Measurements from ENCODE around the gene PIF1. TPM values are rescaled to one million over a fixed set of nuclear protein-coding genes. Genes with fewer than 3 reads are reported as not detected.

The PIF1 gene
- total RNA-seq, 1 experiment from 2014 or later: 34.9 TPM

DNA sequence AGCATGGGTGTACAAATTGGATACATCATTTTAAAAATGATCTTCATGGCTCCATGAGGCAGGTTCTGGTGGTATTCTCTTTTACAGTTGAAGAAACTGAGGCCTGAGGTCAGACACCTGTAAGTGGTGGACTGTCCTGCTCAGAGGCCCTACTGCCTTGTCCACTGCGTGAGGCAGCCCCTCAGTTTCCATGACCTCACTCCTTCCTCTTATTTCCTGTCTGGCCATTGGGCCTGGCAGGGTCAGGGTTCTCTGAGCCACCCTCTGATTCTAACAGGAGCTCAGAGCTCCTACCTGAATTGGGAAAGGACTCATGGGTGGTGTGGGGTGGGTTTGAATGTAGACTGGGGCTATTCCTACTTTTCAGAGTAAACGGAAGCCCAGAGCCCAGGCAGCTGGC, 33.8 kb upstream of the PIF1 start (continued):
- TF ChIP-seq TCF7L2 (IDR thresholded peaks at IDR 0.05; ENCODE audit: borderline replicate concordance, extremely low read depth, insufficient read depth, insufficient read length) (no peak), FOSL1 (IDR thresholded peaks at IDR 0.05; ENCODE audit: low read depth) (no peak), SP1 (IDR thresholded peaks at IDR 0.05; ENCODE audit: low read depth) (no peak), EZH2 (IDR thresholded peaks at IDR 0.05) (no peak)

DNA sequence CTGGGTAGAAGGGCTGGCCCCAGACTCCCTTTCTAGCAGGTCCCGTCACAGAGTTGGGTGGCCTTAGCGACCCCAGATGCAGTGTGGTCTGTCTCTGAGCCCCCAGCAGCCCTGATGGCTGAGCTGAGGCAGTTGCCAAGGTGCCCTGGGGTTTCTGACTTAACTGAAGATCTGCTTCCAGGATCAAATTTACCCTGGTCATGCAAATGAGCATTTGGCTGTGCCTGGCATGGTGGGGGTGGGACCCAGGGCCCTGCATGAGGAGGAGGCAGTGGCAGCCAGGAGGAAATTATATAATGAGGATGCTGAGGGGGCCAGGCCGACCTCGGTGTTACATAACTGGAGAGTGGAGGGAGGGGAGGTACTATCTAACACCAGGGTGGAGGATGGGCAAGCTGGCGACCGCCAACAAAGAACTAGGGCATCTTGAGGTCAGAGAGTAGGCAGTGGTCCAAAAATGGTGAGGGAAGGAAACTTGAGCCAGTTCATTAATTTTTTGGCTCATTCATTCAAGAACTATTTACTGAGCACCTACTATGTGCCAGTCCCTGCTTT, 32.7 kb upstream of the PIF1 start:
- TF ChIP-seq RAD21 (IDR thresholded peaks at IDR 0.05; ENCODE audit: low read depth) (no peak), ZNF274 (IDR thresholded peaks at IDR 0.05; ENCODE audit: low read depth, low read length) (no peak), FOSL1 (IDR thresholded peaks at IDR 0.05; ENCODE audit: low read depth) (no peak), POLR2A (IDR thresholded peaks at IDR 0.05; ENCODE audit: borderline replicate concordance, extremely low read depth, insufficient read depth, insufficient read length) (no peak), SP1 (IDR thresholded peaks at IDR 0.05; ENCODE audit: low read depth) (no peak)
- POLR2A ChIA-PET: no interaction called here
- ATAC-seq (no peak), DNase-seq (ENCODE audit: low read depth, low spot score) (no peak)
- no peak overlapping the region for H3K4me2 ChIP-seq (ENCODE audit: low read length)
- no peak overlapping the region for H3K27ac ChIP-seq (ENCODE audit: low read depth, low read length)
- CTCF ChIA-PET: no interaction called here
- no peaks in the 10 kb centered on the region for H3K9me2 ChIP-seq (ENCODE audit: insufficient read depth)
- BruUV-seq (replicated peaks): no TSS peak
- peaks cover 4 to 7% of the 10 kb centered on the region in 2 experiments; a peak in 3 of 4 replicates for H3K36me3 ChIP-seq (ENCODE audit: control insufficient read depth in 1 of 2, insufficient read depth in 2 of 2, low read length in 2 of 2)
- H3K4me1 ChIP-seq (ENCODE audit: control insufficient read depth in 1 of 2, insufficient read depth in 2 of 2, low read length in 2 of 2): peaks cover 0 to 7% of the 10 kb centered on the region in 2 experiments; a peak in 1 of 4 replicates
- no peaks in the 10 kb centered on the region for H3K9me3 ChIP-seq (ENCODE audit: control insufficient read depth in 1 of 2, insufficient read depth in 1 of 2, low read depth in 1 of 2, low read length in 2 of 2)
- no peaks in the 10 kb centered on the region for H3K79me2 ChIP-seq (ENCODE audit: insufficient read depth, low read length)
- intact Hi-C loops (cut with micrococcal nuclease): no loop called here
- no peaks in the 10 kb centered on the region for H4K20me1 ChIP-seq (ENCODE audit: insufficient read depth)
- no peaks in the 10 kb centered on the region for H3K27me3 ChIP-seq (ENCODE audit: insufficient read depth, low read length)
- H3K9ac ChIP-seq (ENCODE audit: low read length): no peak overlapping the region
- H3K4me3 ChIP-seq (replicated peaks in 1 of 2; ENCODE audit: low read depth in 1 of 2, low read length in 2 of 2): no peak overlapping the region
- RAD21 ChIA-PET (ENCODE audit: low non-redundant PET in 1 of 2, low total read pairs in 2 of 2, uncharacterized antibody in 2 of 2, unreplicated experiment in 2 of 2): no interaction called here
- H2AFZ ChIP-seq (ENCODE audit: low read depth, low read length, poor library complexity, severe bottlenecking): no peak overlapping the region

DNA sequence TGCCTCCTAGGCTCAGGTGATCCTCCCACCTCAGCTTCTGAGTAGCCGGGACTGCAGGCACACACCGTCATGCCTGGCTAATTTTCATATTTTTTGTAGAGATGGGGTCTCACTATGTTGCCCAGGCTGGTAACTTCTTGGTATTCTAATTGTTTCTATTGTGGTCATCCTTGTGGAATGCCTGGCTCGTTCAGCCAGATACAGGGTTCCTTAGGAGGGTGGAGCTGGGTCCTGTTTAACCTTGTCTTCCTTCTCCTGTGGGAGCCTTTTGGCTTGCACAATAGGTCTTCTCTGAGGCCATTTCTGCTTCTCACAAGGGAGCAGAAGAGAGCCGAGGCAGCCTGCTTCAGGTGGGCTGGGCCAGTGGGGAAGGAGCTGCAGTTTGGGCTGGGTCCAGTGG, 32.0 kb upstream of the PIF1 start:
- intact Hi-C loops (cut with micrococcal nuclease): no loop called here
- RAD21 ChIA-PET (ENCODE audit: low non-redundant PET in 1 of 2, low total read pairs in 2 of 2, uncharacterized antibody in 2 of 2, unreplicated experiment in 2 of 2): no interaction called here
- H3K4me3 ChIP-seq (replicated peaks in 1 of 2; ENCODE audit: low read depth in 1 of 2, low read length in 2 of 2): no peak overlapping the region
- POLR2A ChIA-PET: no interaction called here
- DNase-seq (ENCODE audit: low read depth, low spot score): no peak
- BruUV-seq (replicated peaks): no TSS peak
- no peaks in the 10 kb centered on the region for H3K9me2 ChIP-seq (ENCODE audit: insufficient read depth)
- peaks cover 4 to 7% of the 10 kb centered on the region in 2 experiments; a peak in 3 of 4 replicates for H3K36me3 ChIP-seq (ENCODE audit: control insufficient read depth in 1 of 2, insufficient read depth in 2 of 2, low read length in 2 of 2)
- no peaks in the 10 kb centered on the region for H4K20me1 ChIP-seq (ENCODE audit: insufficient read depth)
- no peak overlapping the region for H2AFZ ChIP-seq (ENCODE audit: low read depth, low read length, poor library complexity, severe bottlenecking)
- no peaks in the 10 kb centered on the region for H3K27me3 ChIP-seq (ENCODE audit: insufficient read depth, low read length)
- H3K9ac ChIP-seq (ENCODE audit: low read length): no peak overlapping the region
- no peak for TF ChIP-seq CEBPB (IDR thresholded peaks at IDR 0.05; ENCODE audit: low read depth)
- no peaks in the 10 kb centered on the region for H3K9me3 ChIP-seq (ENCODE audit: control insufficient read depth in 1 of 2, insufficient read depth in 1 of 2, low read depth in 1 of 2, low read length in 2 of 2)
- CTCF ChIA-PET: no interaction called here
- peaks cover 0 to 7% of the 10 kb centered on the region in 2 experiments; a peak in 1 of 4 replicates for H3K4me1 ChIP-seq (ENCODE audit: control insufficient read depth in 1 of 2, insufficient read depth in 2 of 2, low read length in 2 of 2)
- no peaks in the 10 kb centered on the region for H3K79me2 ChIP-seq (ENCODE audit: insufficient read depth, low read length)
- H3K4me2 ChIP-seq (ENCODE audit: low read length): no peak overlapping the region
- H3K27ac ChIP-seq (ENCODE audit: low read depth, low read length): no peak overlapping the region
- ATAC-seq: no peak

All from HCT116 (cell line).